C1 segment of cervical spinal cord (tissue), 14 donors: ENCODE measurements around the gene GOLGA5.
"Not testable (repeated sequence)": the region's sequence is repeated elsewhere in the genome, so short reads cannot be mapped to it uniquely, and the experiment has no call there.

Experiments
- DNase-seq, 14 donors: peaks; one replicate each; lab custom pipeline; 2025; lab: John Stamatoyannopoulos, UW

The GOLGA5 gene

GRCh38 chr14:92793709-92794546 is at the start of gene GOLGA5:
Gene GOLGA5 (plus strand): TSS chr14:92794305. CDS start chr14:92797438, 3,133 bp downstream.
- peak; percentile 88 to 99 (median 96) for DNase-seq

- peak in 3 of 14 donors; percentile 13 to 44 (median 31) for DNase-seq
These were observed 46.3 kb upstream of the GOLGA5 start for GRCh38 chr14:92747701-92748258.

- peak; percentile 65 to 97 (median 92) for DNase-seq
These were observed 45.7 kb upstream of the GOLGA5 start, which contains the start of gene LGMN for GRCh38 chr14:92748259-92749016. Gene LGMN (minus strand): TSS chr14:92748627. CDS start chr14:92732786, 15,841 bp downstream.

GRCh38 chr14:92750222-92750728 is 43.8 kb upstream of the GOLGA5 start:
- DNase-seq, result not testable (repeated sequence)

GRCh38 chr14:92750994-92751400 is 43.1 kb upstream of the GOLGA5 start:
- DNase-seq, result peak in 1 of 14 donors; percentile 4

GRCh38 chr14:92751819-92752218 is 42.3 kb upstream of the GOLGA5 start:
- DNase-seq, result no peak

GRCh38 chr14:92753250-92753649 is 40.9 kb upstream of the GOLGA5 start:
- peak in 2 of 14 donors; percentile 5 to 17 for DNase-seq

- peak in 1 of 14 donors; percentile 8 for DNase-seq
These were observed 39.1 kb upstream of the GOLGA5 start for GRCh38 chr14:92754966-92755365.

GRCh38 chr14:92755495-92755894 is 38.6 kb upstream of the GOLGA5 start:
- no peak for DNase-seq

- DNase-seq, result no peak
These were observed 37.7 kb upstream of the GOLGA5 start for GRCh38 chr14:92756446-92756845.

GRCh38 chr14:92759300-92759678 is 34.8 kb upstream of the GOLGA5 start:
- no peak for DNase-seq

GRCh38 chr14:92759679-92760523 is 34.2 kb upstream of the GOLGA5 start:
- no peak for DNase-seq

GRCh38 chr14:92760524-92760805 is 33.6 kb upstream of the GOLGA5 start:
- no peak for DNase-seq

GRCh38 chr14:92763666-92764631 is 30.2 kb upstream of the GOLGA5 start:
- DNase-seq, result not testable (repeated sequence)

- not testable (repeated sequence) for DNase-seq
These were observed 25.9 kb upstream of the GOLGA5 start for GRCh38 chr14:92768236-92768635.

GRCh38 chr14:92768795-92769194 is 25.3 kb upstream of the GOLGA5 start:
- no peak for DNase-seq

GRCh38 chr14:92770484-92770883 is 23.6 kb upstream of the GOLGA5 start:
- DNase-seq, result no peak

- no peak for DNase-seq
These were observed 19.5 kb upstream of the GOLGA5 start for GRCh38 chr14:92774572-92774971.

- DNase-seq, result not testable (repeated sequence)
These were observed 18.8 kb upstream of the GOLGA5 start for GRCh38 chr14:92775292-92775691.
